A673 (cell line): ENCODE results near the gene DSTYK. TPM values are rescaled to one million over a fixed set of nuclear protein-coding genes. Genes with fewer than 3 reads are reported as not detected.

Experiments
- BruUV-seq: library from RNA; stranded (reverse); fragments of 400-500 nt; replicated peaks from 2 replicates; lab custom pipeline; 2021; lab: Mats Ljungman, UMichigan
- CTCF ChIA-PET: fragments of 300-600 bp; sonication (Branson Sonifier 250); formaldehyde crosslinking; loops from one replicate; lab custom pipeline; 2022; ENCODE audit warnings: antibody characterized with exemption; lab: Charles Lee
- POLR2A ChIA-PET: fragments of 300-600 bp; sonication (Branson Sonifier 250); formaldehyde crosslinking; loops from one replicate; lab custom pipeline; 2022; ENCODE audit warnings: antibody characterized with exemption; ENCODE audit not compliant: low non-redundant PET; lab: Charles Lee
- DNase-seq: peaks from one replicate; pipeline ENCODE4 v3.0.0-alpha.2; 2015; ENCODE audit warnings: low spot score
- H3K27ac ChIP-seq: fragments of 200-600 bp; sonication (generic); 2 replicates; pipeline ENCODE4 v1.5.1; 2016; ENCODE audit warnings: mixed run types, low read depth, mild to moderate bottlenecking, mixed read lengths, antibody characterized with exemption, low read length; ENCODE audit not compliant: poor library complexity, severe bottlenecking
- H3K27me3 ChIP-seq: fragments of 200-600 bp; sonication (generic); replicated peaks from 2 replicates; pipeline ENCODE4 v1.6.1; 2017; ENCODE audit warnings: mixed run types, low read depth, mild to moderate bottlenecking, mixed read lengths, antibody characterized with exemption, low read length; ENCODE audit not compliant: insufficient read depth, poor library complexity
- H3K36me3 ChIP-seq: fragments of 200-600 bp; sonication (generic); 2 replicates; pipeline ENCODE4 v1.6.1; 2016; ENCODE audit warnings: mixed run types, mild to moderate bottlenecking, mixed read lengths, antibody characterized with exemption, low read length; ENCODE audit not compliant: insufficient read depth, poor library complexity, severe bottlenecking
- H3K4me1 ChIP-seq: fragments of 200-600 bp; sonication (generic); 2 replicates; pipeline ENCODE4 v1.6.1; 2017; ENCODE audit warnings: mixed run types, mild to moderate bottlenecking, mixed read lengths, antibody characterized with exemption, low read length; ENCODE audit not compliant: insufficient read depth, poor library complexity, severe bottlenecking
- H3K4me3 ChIP-seq: fragments of 200-600 bp; sonication (generic); 2 replicates; pipeline ENCODE4 v1.5.1; 2016; ENCODE audit warnings: low read depth, mixed run types, mild to moderate bottlenecking, mixed read lengths, low read length; ENCODE audit not compliant: poor library complexity, severe bottlenecking
- H3K9me3 ChIP-seq: fragments of 200-600 bp; sonication (generic); 2 replicates; pipeline ENCODE4 v1.6.1; 2016; ENCODE audit warnings: mixed run types, low read depth, mild to moderate bottlenecking, mixed read lengths, antibody characterized with exemption, low read length; ENCODE audit not compliant: poor library complexity, severe bottlenecking
- CTCF ChIP-seq: fragments of 300-800, 200-600 bp; sonication (generic); conservative IDR thresholded peaks from 2 replicates; pipeline ENCODE4 v1.5.1; 2017; ENCODE audit warnings: low read depth, mild to moderate bottlenecking, antibody characterized with exemption, low read length, moderate library complexity, mixed read lengths
- EZH2 ChIP-seq: fragments of 200-600 bp; sonication (generic); IDR thresholded peaks from 2 replicates; pipeline ENCODE4 v1.6.1; 2017; ENCODE audit warnings: borderline replicate concordance, low read depth, mild to moderate bottlenecking, mixed read lengths, antibody characterized with exemption, low read length; ENCODE audit not compliant: poor library complexity, severe bottlenecking
- intact Hi-C: fragments of 100-400 bp; cut with micrococcal nuclease; formaldehyde crosslinking; loops from one replicate; pipeline ENCODE4 v1.10.0; 2022; ENCODE audit not compliant: unreplicated experiment
- total RNA-seq: library from RNA; stranded (reverse); gene quantifications from 2 replicates; pipeline ENCODE4 v1.2.3, GENCODE V29; 2021

The DSTYK gene
- total RNA-seq, 1 experiment from 2014 or later = 7.1 TPM

DNA sequence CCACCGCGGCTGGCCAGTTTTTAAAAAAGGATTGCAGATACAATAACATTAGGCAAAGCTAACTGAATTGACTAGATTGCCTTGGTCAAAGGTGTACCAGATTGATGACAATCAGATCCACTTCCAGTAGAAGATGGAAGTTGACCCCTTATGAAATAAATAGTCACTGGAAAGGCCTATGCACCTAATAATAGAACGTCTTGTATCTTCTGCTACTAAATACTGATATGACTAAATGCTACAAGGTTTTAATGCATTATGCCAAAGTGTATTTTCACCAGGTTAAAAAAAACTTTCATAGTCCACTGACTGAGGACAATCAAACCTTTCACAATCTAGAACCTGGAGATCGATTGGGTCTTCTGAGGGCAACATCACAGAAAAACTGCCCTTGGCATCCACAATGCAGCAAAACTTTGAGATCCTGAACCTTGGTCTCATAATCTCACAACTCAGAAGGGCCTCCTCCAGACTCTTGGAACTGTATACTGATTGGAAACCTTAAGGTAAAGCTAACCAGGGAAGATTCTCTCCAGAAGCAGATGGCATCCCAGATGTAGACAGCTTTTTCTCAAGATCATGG is 82.0 kb downstream of the DSTYK start:
- CTCF ChIA-PET = no interaction called here
- POLR2A ChIA-PET = no interaction called here
- intact Hi-C loops = no loop called here
- no peak overlapping the region for H3K27ac ChIP-seq
- no peaks in the 10 kb centered on the region for H3K9me3 ChIP-seq
- H3K4me3 ChIP-seq = no peak overlapping the region
- TF ChIP-seq EZH2 (no peak), CTCF (no peak)
- no peaks in the 10 kb centered on the region for H3K27me3 ChIP-seq
- no TSS peak for BruUV-seq
- H3K4me1 ChIP-seq = no peaks in the 10 kb centered on the region
- DNase-seq = no peak
- H3K36me3 ChIP-seq = no peaks in the 10 kb centered on the region

GRCh38 chr1:205128050-205128449 is 83.5 kb downstream of the DSTYK start:
- no peaks in the 10 kb centered on the region for H3K27me3 ChIP-seq
- intact Hi-C loops = no loop called here
- H3K27ac ChIP-seq = no peak overlapping the region
- no peak for DNase-seq
- no peaks in the 10 kb centered on the region for H3K9me3 ChIP-seq
- CTCF ChIA-PET = no interaction called here
- H3K4me1 ChIP-seq = no peaks in the 10 kb centered on the region
- POLR2A ChIA-PET = no interaction called here
- H3K36me3 ChIP-seq = no peaks in the 10 kb centered on the region
- TF ChIP-seq CTCF (no peak), EZH2 (no peak)
- H3K4me3 ChIP-seq = no peak overlapping the region
- no TSS peak for BruUV-seq

GRCh38 chr1:205127646-205128045 is 83.9 kb downstream of the DSTYK start:
- no peak for TF ChIP-seq CTCF
- TF ChIP-seq EZH2 = no peak
- CTCF ChIA-PET = no interaction called here
- Histone ChIP-seq H3K36me3 (no peaks in the 10 kb centered on the region), H3K9me3 (no peaks in the 10 kb centered on the region), H3K4me1 (peaks cover 3% of the 10 kb centered on the region), H3K27me3 (no peaks in the 10 kb centered on the region), H3K27ac (no peak overlapping the region), H3K4me3 (no peak overlapping the region)
- no TSS peak for BruUV-seq
- POLR2A ChIA-PET = no interaction called here
- intact Hi-C loops = no loop called here
- no peak for DNase-seq
